WTC11 (cell line): ENCODE data around the gene KDF1. TPM values are rescaled to one million over a fixed set of nuclear protein-coding genes. Genes with fewer than 3 reads are reported as not detected.
A peak's percentile ranks its signal among the peaks of the same experiment; 100 is the strongest.

Source experiments
- ATAC-seq: fragments of 200-7000 bp; cut with Tn5 transposase; 2 replicates; pipeline ENCODE4 v1.10.0; 2021; ENCODE audit warnings: mild to moderate bottlenecking, moderate library complexity
- CTCF ChIA-PET: fragments of 300-600 bp; sonication (Branson Sonifier 250); formaldehyde crosslinking; loops from one replicate; lab custom pipeline; 2021; ENCODE audit warnings: antibody characterized with exemption; lab: Charles Lee
- POLR2A ChIA-PET: fragments of 350-600 bp; sonication (Branson Sonifier 250); formaldehyde crosslinking; loops from one replicate; lab custom pipeline; 2021; ENCODE audit warnings: antibody characterized with exemption; lab: Charles Lee
- DNase-seq: peaks from one replicate; pipeline ENCODE4 v3.0.0; 2021; ENCODE audit warnings: low spot score
- H3K27ac Mint-ChIP-seq: 2 replicates; pipeline ENCODE4 v1.8.0; 2021; ENCODE audit warnings: mixed read lengths
- H3K27me3 Mint-ChIP-seq: 2 replicates; pipeline ENCODE4 v1.8.0; 2021; ENCODE audit warnings: low read depth, mild to moderate bottlenecking, moderate library complexity, mixed read lengths
- H3K36me3 Mint-ChIP-seq: 2 replicates; pipeline ENCODE4 v1.8.0; 2021; ENCODE audit warnings: mixed read lengths
- H3K4me1 Mint-ChIP-seq: 2 replicates; pipeline ENCODE4 v1.8.0; 2022; ENCODE audit warnings: mixed read lengths
- H3K4me3 Mint-ChIP-seq: 2 replicates; pipeline ENCODE4 v1.8.0; 2021; ENCODE audit warnings: mild to moderate bottlenecking, moderate library complexity, mixed read lengths
- H3K9me3 Mint-ChIP-seq: 2 replicates; pipeline ENCODE4 v1.8.0; 2021; ENCODE audit warnings: mixed read lengths
- CBFB ChIP-seq: sonication (generic); formaldehyde crosslinking; IDR thresholded peaks from 2 replicates; pipeline ENCODE4 v1.8.1; 2022; ENCODE audit warnings: mild to moderate bottlenecking, low read depth, missing genetic modification reagents
- CREB1 ChIP-seq: sonication (generic); formaldehyde crosslinking; IDR thresholded peaks from 2 replicates; pipeline ENCODE4 v1.8.0; 2023; ENCODE audit warnings: mild to moderate bottlenecking, missing genetic modification reagents
- ETV6 ChIP-seq: sonication (generic); formaldehyde crosslinking; IDR thresholded peaks from 2 replicates; pipeline ENCODE4 v1.8.1; 2022; ENCODE audit warnings: mild to moderate bottlenecking, missing genetic modification reagents
- MYBL2 ChIP-seq: sonication (generic); formaldehyde crosslinking; IDR thresholded peaks from 2 replicates; pipeline ENCODE4 v1.8.1; 2023; ENCODE audit warnings: mild to moderate bottlenecking, moderate library complexity, missing genetic modification reagents
- NFYB ChIP-seq: sonication (generic); formaldehyde crosslinking; conservative IDR thresholded peaks from 2 replicates; pipeline ENCODE4 v1.8.0; 2022; ENCODE audit warnings: low read depth, missing genetic modification reagents
- NR2C2 ChIP-seq: sonication (generic); formaldehyde crosslinking; IDR thresholded peaks from 2 replicates; pipeline ENCODE4 v1.8.0; 2022; ENCODE audit warnings: mild to moderate bottlenecking, missing genetic modification reagents
- SMAD3 ChIP-seq: sonication (generic); formaldehyde crosslinking; IDR thresholded peaks from 2 replicates; pipeline ENCODE4 v1.8.0; 2022; ENCODE audit warnings: missing genetic modification reagents, mild to moderate bottlenecking, borderline replicate concordance
- TEAD4 ChIP-seq: sonication (generic); formaldehyde crosslinking; IDR thresholded peaks from 2 replicates; pipeline ENCODE4 v1.8.0; 2022; ENCODE audit warnings: mild to moderate bottlenecking, missing genetic modification reagents
- TP53 ChIP-seq: sonication (generic); formaldehyde crosslinking; IDR thresholded peaks from 2 replicates; pipeline ENCODE4 v1.8.1; 2023; ENCODE audit warnings: mild to moderate bottlenecking, missing genetic modification reagents
- ZBTB21 ChIP-seq: sonication (generic); formaldehyde crosslinking; IDR thresholded peaks from 2 replicates; pipeline ENCODE4 v1.8.1; 2023; ENCODE audit warnings: mild to moderate bottlenecking, missing genetic modification reagents, borderline replicate concordance
- ZNF121 ChIP-seq: sonication (generic); formaldehyde crosslinking; IDR thresholded peaks from 2 replicates; pipeline ENCODE4 v1.8.0; 2023; ENCODE audit warnings: missing genetic modification reagents
- ZNF232 ChIP-seq: sonication (generic); formaldehyde crosslinking; IDR thresholded peaks from 2 replicates; pipeline ENCODE4 v1.8.0; 2022; ENCODE audit warnings: mild to moderate bottlenecking, missing genetic modification reagents
- ZNF317 ChIP-seq: sonication (generic); formaldehyde crosslinking; IDR thresholded peaks from 2 replicates; pipeline ENCODE4 v1.8.1; 2023; ENCODE audit warnings: low read depth, mild to moderate bottlenecking, moderate library complexity, missing genetic modification reagents, borderline replicate concordance
- ZNF671 ChIP-seq: fragments of 250-450 bp; sonication (Bioruptor Pico); IDR thresholded peaks from 2 replicates; pipeline ENCODE4 v1.8.0; 2021; ENCODE audit warnings: mild to moderate bottlenecking
- total RNA-seq: library from RNA; stranded (reverse); gene quantifications from 3 replicates; pipeline ENCODE4 v1.2.3, GENCODE V29; 2021
- TF ChIP-seq, protein P1 (sequence below): fragments of 250-450 bp; sonication (Bioruptor Pico); IDR thresholded peaks from 2 replicates; pipeline ENCODE4 v1.9.0; 2021; ENCODE audit warnings: mild to moderate bottlenecking
- TF ChIP-seq, protein P2 (sequence below): fragments of 250-450 bp; sonication (Bioruptor Pico); IDR thresholded peaks from 2 replicates; pipeline ENCODE4 v2.1.2; 2022; ENCODE audit warnings: mild to moderate bottlenecking, moderate library complexity
- TF ChIP-seq, protein P3 (sequence below): sonication (generic); formaldehyde crosslinking; IDR thresholded peaks from 2 replicates; pipeline ENCODE4 v1.8.0; 2023; ENCODE audit warnings: missing genetic modification reagents, mild to moderate bottlenecking, borderline replicate concordance
- TF ChIP-seq, protein P4 (sequence below): sonication (generic); formaldehyde crosslinking; IDR thresholded peaks from 2 replicates; pipeline ENCODE4 v1.8.0; 2022; ENCODE audit warnings: mild to moderate bottlenecking, missing genetic modification reagents
- TF ChIP-seq, protein P5 (sequence below): sonication (generic); formaldehyde crosslinking; IDR thresholded peaks from 2 replicates; pipeline ENCODE4 v1.8.0; 2022; ENCODE audit warnings: mild to moderate bottlenecking, missing genetic modification reagents

Gene KDF1
- total RNA-seq, 1 experiment from 2014 or later = 19.0 TPM

DNA sequence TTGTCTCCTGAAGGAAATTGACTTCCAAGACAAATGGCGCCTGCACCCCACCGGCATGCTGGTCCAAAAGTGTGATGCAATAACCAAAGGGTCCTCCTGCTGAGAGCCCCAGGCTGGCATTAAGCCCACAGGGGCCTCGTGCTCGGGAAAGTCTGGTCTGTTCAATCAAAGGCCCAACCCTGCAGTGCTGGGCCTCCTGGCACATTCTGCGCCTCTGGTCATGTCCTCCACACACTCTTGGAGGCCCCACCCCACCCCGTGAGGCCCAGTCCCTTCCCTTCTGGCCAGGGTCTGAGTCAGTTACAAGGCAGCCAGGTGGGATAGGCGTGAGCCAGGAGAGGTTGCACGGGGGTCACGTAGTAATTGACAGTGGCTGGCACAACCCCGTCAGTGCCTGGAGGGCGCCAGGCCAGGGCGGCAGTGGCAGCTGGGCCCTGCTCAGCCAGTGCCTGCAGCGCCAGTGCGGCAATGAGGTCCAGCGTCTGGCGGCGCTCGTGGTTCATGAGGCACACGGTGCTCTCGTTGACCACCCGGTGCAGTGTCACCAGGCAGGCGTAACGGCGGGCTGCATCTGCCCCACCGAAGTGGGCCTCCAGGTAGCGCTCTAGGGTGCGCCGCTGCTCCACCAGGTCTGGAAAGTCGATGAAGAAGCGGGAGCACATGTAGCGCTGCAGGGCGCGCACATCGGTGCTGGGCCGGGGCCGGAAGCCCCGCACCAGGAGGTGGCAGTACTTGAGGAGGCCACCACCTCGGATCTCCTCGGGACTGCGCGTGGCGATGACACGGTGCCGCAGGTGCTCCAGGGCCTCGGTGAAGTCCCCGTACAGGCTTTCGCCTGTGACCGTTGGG, 45.6 kb upstream of the KDF1 start (continued):
- TF ChIP-seq TP53 (CRISPR knock-in tag) = 0 out of 2 replicates have a peak, but pooled peaks have one; percentile 18
- TF ChIP-seq NR2C2 (CRISPR knock-in tag) = 0 out of 2 replicates have a peak, but pooled peaks have one; percentile 8
- TF ChIP-seq CREB1 (CRISPR knock-in tag) = 0 out of 2 replicates have a peak, but pooled peaks have one; percentile 48
- peak; percentile 65 for TF ChIP-seq ZBTB21

DNA sequence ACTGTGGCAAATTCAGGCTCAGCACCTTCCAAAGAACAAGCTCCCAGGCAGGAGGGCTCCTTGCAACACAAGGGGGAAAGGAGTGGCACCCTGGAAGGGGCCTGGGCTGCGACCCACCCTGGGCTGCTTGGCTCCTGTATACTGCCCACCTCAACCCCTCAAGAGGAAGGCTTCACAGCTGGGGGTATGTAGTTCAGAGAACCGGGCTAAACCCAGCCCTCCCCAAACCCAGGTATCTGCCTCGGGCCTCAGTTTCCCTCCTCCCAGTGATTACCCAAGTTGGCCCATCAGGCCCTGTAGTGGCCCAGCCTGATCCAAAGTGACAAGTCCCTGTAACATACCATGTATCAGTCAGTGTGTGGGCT, 44.9 kb upstream of the KDF1 start:
- H3K4me1 Mint-ChIP-seq = peaks cover 87% of the 10 kb centered on the region
- DNase-seq (no peak), ATAC-seq (no peak)
- ChIA-PET POLR2A (interaction anchor here (0.8 to 1.9 kb wide), 4 partner anchors 8 to 27 kb away, joined by 3 to 7 read pairs (median 5); partner anchors contain the start of genes TENT5B and TRNP1), CTCF (interaction anchor here (0.5 to 7.0 kb wide), 8 partner anchors 8 to 292 kb away, joined by 3 to 77 read pairs (median 4); partner anchors contain the start of gene TRNP1)
- peaks cover 59% of the 10 kb centered on the region for H3K36me3 Mint-ChIP-seq
- H3K27ac Mint-ChIP-seq = peak overlapping the region; percentile 97
- no peaks in the 10 kb centered on the region for H3K27me3 Mint-ChIP-seq
- no peak for TF ChIP-seq ZNF671 (CRISPR knock-in tag)
- TF ChIP-seq, protein P1, sequence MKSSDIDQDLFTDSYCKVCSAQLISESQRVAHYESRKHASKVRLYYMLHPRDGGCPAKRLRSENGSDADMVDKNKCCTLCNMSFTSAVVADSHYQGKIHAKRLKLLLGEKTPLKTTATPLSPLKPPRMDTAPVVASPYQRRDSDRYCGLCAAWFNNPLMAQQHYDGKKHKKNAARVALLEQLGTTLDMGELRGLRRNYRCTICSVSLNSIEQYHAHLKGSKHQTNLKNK (CRISPR knock-in tag) = no peak
- TF ChIP-seq ZNF317 (CRISPR knock-in tag) = no peak
- TF ChIP-seq, protein P2, sequence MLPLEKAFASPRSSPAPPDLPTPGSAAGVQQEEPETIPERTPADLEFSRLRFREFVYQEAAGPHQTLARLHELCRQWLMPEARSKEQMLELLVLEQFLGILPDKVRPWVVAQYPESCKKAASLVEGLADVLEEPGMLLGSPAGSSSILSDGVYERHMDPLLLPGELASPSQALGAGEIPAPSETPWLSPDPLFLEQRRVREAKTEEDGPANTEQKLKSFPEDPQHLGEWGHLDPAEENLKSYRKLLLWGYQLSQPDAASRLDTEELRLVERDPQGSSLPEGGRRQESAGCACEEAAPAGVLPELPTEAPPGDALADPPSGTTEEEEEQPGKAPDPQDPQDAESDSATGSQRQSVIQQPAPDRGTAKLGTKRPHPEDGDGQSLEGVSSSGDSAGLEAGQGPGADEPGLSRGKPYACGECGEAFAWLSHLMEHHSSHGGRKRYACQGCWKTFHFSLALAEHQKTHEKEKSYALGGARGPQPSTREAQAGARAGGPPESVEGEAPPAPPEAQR (CRISPR knock-in tag) = 0 out of 2 replicates have a peak, but pooled peaks have one; percentile 46
- 0 out of 2 replicates have a peak, but pooled peaks have one; percentile 14 for TF ChIP-seq CREB1 (CRISPR knock-in tag)
- no peak; the same call in 1 of the 2 replicates for TF ChIP-seq MYBL2 (CRISPR knock-in tag)
- no peaks in the 10 kb centered on the region for H3K9me3 Mint-ChIP-seq
- no peak overlapping the region for H3K4me3 Mint-ChIP-seq

DNA sequence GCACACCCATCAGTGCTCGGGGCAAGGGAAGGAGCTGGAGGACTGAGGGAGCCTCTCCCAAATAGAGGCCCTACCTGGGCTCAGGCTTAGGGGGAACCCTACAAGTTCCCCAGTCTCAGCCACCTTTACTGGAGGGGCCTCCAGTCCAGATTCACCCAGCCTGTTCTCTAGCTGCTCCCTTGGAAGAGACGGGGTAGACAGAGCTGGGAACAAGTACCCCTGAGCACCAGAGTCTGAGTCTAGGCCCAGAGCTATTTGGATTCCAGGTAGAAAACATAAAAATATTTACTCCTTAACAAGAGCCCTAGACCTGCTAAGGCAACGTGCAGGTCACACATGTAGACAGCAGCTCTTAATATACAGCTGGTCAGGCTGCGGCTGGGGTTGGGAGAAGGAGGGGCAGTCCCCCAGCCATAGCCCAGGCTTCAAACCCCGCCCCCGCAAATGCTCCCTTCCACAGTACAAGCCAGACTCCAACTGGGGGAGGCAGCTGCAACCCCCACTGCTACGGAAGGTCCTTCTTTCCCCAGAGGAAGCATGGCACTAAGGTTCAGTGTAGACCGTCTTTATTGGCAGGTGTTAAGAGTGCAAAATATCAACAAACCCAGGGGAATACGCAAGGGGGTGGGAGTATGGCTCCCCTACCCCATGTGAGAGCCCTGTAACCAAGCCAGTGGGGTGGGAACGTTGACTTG, 44.4 kb upstream of the KDF1 start:
- ChIA-PET CTCF (interaction anchor here (0.6 to 7.0 kb wide), 9 partner anchors 8 to 292 kb away, joined by 3 to 77 read pairs (median 4); partner anchors contain the start of gene TRNP1), POLR2A (interaction anchor here (0.5 to 1.9 kb wide), 6 partner anchors 8 to 27 kb away, joined by 3 to 7 read pairs (median 4); partner anchors contain the start of genes TENT5B and TRNP1)
- Mint-ChIP-seq H3K4me3 (0 out of 2 replicates have a peak overlapping the region, but pooled peaks have one; percentile 14), H3K4me1 (peaks cover 87% of the 10 kb centered on the region), H3K27me3 (no peaks in the 10 kb centered on the region), H3K36me3 (peaks cover 55% of the 10 kb centered on the region), H3K27ac (peak overlapping the region; percentile 97), H3K9me3 (no peaks in the 10 kb centered on the region)
- ATAC-seq (peak; percentile 7), DNase-seq (peak; percentile 50)
- TF ChIP-seq CREB1 (CRISPR knock-in tag) = no peak
- TF ChIP-seq, protein P3, sequence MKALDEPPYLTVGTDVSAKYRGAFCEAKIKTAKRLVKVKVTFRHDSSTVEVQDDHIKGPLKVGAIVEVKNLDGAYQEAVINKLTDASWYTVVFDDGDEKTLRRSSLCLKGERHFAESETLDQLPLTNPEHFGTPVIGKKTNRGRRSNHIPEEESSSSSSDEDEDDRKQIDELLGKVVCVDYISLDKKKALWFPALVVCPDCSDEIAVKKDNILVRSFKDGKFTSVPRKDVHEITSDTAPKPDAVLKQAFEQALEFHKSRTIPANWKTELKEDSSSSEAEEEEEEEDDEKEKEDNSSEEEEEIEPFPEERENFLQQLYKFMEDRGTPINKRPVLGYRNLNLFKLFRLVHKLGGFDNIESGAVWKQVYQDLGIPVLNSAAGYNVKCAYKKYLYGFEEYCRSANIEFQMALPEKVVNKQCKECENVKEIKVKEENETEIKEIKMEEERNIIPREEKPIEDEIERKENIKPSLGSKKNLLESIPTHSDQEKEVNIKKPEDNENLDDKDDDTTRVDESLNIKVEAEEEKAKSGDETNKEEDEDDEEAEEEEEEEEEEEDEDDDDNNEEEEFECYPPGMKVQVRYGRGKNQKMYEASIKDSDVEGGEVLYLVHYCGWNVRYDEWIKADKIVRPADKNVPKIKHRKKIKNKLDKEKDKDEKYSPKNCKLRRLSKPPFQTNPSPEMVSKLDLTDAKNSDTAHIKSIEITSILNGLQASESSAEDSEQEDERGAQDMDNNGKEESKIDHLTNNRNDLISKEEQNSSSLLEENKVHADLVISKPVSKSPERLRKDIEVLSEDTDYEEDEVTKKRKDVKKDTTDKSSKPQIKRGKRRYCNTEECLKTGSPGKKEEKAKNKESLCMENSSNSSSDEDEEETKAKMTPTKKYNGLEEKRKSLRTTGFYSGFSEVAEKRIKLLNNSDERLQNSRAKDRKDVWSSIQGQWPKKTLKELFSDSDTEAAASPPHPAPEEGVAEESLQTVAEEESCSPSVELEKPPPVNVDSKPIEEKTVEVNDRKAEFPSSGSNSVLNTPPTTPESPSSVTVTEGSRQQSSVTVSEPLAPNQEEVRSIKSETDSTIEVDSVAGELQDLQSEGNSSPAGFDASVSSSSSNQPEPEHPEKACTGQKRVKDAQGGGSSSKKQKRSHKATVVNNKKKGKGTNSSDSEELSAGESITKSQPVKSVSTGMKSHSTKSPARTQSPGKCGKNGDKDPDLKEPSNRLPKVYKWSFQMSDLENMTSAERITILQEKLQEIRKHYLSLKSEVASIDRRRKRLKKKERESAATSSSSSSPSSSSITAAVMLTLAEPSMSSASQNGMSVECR = no peak; the same call in 1 of the 2 replicates
- TF ChIP-seq, protein P4, sequence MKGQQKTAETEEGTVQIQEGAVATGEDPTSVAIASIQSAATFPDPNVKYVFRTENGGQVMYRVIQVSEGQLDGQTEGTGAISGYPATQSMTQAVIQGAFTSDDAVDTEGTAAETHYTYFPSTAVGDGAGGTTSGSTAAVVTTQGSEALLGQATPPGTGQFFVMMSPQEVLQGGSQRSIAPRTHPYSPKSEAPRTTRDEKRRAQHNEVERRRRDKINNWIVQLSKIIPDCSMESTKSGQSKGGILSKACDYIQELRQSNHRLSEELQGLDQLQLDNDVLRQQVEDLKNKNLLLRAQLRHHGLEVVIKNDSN (CRISPR knock-in tag) = no peak
- no peak for TF ChIP-seq SMAD3 (CRISPR knock-in tag)
- TF ChIP-seq ETV6 (CRISPR knock-in tag) = no peak
- TF ChIP-seq ZNF232 = no peak
- TF ChIP-seq NFYB = no peak
- no peak for TF ChIP-seq TEAD4
- TF ChIP-seq ZNF671 (CRISPR knock-in tag) = 0 out of 2 replicates have a peak, but pooled peaks have one; percentile 16
- no peak for TF ChIP-seq CBFB (CRISPR knock-in tag)
- TF ChIP-seq, protein P5, sequence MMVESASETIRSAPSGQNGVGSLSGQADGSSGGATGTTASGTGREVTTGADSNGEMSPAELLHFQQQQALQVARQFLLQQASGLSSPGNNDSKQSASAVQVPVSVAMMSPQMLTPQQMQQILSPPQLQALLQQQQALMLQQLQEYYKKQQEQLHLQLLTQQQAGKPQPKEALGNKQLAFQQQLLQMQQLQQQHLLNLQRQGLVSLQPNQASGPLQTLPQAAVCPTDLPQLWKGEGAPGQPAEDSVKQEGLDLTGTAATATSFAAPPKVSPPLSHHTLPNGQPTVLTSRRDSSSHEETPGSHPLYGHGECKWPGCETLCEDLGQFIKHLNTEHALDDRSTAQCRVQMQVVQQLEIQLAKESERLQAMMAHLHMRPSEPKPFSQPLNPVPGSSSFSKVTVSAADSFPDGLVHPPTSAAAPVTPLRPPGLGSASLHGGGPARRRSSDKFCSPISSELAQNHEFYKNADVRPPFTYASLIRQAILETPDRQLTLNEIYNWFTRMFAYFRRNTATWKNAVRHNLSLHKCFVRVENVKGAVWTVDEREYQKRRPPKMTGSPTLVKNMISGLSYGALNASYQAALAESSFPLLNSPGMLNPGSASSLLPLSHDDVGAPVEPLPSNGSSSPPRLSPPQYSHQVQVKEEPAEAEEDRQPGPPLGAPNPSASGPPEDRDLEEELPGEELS (CRISPR knock-in tag) = no peak
- TF ChIP-seq ZNF121 (CRISPR knock-in tag) = no peak
